ENCODE results near the gene TECPR1. TPM values are rescaled to one million over a fixed set of nuclear protein-coding genes. Genes with fewer than 3 reads are reported as not detected.

TECPR1 gene
- total RNA-seq, 1 donor from 2014 or later = 15.7 TPM

- ATAC-seq = no peak
These were observed 9.1 kb downstream of the TECPR1 start for GRCh38 chr7:98242934-98243333.

GRCh38 chr7:98242342-98242741 lies 9.7 kb downstream of the TECPR1 start:
- no peak for ATAC-seq

DNA sequence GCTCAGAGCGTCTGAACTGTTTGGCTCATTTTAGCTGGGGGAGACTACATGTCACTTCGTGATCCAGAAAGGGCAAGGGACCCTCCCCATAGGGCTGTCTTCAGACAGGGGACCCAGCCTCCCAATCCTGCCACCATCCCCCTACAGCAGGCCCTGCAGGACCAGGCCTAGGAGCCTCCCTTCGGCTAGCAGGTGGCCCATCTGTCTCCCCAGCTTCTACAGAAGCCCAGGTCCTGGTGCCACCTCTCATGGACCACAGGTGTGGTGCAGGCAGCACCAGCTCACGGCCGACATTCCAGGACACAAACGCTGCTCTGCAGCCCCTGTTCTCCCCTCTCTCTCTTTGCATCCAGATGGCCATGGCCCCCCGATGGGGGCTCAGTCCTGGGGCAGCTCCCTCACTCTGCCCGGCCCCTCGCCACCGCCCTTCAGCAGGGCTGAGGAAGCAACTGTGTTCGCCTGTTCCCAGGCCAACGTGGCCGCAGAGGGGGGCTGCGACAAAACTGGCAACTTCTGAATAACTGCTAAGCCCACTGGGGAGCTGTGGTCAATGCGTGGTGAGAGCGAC lies 10.3 kb downstream of the TECPR1 start:
- ATAC-seq = no peak

- peak; percentile 15 for ATAC-seq
These were observed 10.9 kb downstream of the TECPR1 start for GRCh38 chr7:98240961-98241673.

GRCh38 chr7:98238976-98239375 lies 13.1 kb downstream of the TECPR1 start:
- ATAC-seq = no peak

DNA sequence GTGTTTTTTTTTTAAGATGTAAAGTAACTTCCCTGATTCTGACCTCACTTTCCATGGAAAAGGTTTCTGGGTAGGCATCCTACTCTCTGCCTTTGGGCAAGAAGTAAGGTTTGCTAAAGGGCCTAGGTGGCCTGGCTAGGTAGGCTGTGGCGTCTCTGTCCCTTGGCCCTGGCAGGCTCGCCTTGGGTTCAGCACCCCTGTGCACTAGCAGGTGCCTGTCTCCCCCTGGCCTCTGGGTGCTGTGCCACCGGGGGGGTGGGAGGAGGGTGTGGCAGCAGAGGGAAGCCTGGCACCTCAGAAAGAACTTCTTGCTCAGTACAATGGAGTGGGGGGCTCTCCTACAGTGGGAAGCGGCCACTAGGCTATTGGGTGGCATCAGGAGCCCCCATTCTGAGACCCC lies 14.0 kb downstream of the TECPR1 start:
- no peak for ATAC-seq

- no peak for ATAC-seq
These were observed 15.5 kb downstream of the TECPR1 start for GRCh38 chr7:98236355-98237185.

GRCh38 chr7:98235901-98236300 lies 16.1 kb downstream of the TECPR1 start:
- peak; percentile 17 for ATAC-seq

DNA sequence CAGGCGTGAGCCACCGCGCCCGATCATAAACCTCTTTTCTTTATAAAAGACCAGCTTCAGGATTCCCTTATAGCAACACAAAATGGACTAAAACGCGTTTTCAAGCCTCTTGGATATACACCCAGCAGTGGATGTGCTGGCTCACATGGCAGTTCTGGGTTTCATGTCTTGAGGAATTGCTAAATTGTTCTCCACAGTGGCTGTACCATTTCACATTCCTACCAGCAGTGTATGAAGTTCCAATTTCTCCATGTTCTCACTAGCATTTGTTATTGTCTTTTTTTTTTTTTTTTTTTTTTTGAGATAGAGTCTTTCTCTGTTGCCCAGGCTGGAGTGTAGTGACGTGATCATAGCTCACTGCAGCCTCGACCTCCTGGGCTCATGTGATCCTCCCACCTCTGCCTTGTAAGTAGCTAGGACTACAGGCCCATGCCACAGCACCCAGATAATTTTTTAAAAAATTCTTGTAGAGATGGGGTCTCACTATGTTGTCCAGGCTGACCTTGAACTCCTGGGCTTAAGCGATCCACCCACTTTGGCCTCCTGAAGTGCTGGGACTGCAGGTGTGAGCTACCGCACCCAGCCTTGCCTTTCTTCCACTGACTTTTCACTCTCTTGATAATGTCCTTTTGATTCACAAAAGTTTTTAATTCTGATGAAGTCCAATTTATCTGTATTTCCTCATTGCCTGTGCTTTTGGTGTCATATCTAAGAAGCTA lies 17.4 kb downstream of the TECPR1 start:
- no peak for ATAC-seq

- ATAC-seq = no peak
These were observed 18.6 kb downstream of the TECPR1 start for GRCh38 chr7:98233219-98234070.

- ATAC-seq = no peak
These were observed 19.2 kb downstream of the TECPR1 start for GRCh38 chr7:98232799-98233198.

DNA sequence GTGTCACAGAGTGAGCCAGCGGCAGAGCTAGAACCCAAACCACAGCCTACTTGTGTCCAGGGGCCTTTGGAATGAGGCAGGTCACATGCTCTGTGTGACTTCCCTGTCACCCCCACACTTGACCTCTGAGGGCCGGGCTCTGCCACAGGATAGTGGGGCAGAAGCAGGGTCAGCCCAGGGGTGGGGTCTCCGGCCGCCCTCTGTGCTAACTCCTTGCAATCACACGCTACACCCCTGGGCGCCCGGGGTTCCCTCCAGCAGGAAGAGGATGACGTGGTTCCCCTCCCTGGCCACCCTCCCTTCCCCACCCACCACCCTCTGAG lies 19.8 kb downstream of the TECPR1 start:
- no peak for ATAC-seq

GRCh38 chr7:98231493-98232262 lies 20.4 kb downstream of the TECPR1 start:
- ATAC-seq = no peak

- ATAC-seq = no peak
These were observed 21.1 kb downstream of the TECPR1 start for GRCh38 chr7:98230746-98231471.

DNA sequence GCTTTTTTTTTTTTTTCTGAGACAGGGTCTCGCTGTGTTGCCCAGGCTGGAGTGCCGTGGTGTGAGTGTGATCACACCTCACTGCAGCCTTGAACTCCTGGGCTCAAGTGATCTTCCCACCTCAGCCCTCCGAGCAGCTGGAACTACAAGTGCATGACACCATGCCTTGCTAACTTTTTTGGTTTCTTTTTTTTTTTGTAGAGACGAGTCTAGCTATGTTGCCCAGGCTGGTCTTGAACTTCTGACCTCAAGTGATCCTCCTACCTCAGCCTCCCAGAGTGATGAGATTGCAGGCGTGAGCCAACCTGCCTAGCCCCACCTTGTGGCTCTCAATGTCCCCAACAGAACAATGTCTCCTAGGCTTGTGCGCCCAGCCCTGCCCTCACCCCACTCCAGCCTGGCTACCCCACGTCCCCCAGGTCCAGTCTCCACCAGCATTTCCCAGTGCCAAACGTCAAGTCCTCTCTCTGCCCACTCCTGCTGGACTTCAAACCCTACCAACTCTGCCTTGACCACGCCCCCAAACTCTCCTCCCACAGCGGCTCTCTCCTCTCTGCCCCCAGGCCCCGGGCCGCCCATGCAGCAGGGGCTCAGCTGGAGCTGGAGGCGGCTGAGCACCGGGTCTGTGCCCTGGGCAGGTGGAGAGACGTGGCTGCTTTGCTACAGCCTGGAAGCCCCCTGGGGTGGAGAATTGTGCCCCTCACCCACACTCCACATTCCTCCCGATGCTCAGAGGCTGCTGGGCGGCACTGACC lies 21.9 kb downstream of the TECPR1 start:
- ATAC-seq = no peak

- no peak for ATAC-seq
These were observed 22.6 kb downstream of the TECPR1 start for GRCh38 chr7:98229441-98229840.

DNA sequence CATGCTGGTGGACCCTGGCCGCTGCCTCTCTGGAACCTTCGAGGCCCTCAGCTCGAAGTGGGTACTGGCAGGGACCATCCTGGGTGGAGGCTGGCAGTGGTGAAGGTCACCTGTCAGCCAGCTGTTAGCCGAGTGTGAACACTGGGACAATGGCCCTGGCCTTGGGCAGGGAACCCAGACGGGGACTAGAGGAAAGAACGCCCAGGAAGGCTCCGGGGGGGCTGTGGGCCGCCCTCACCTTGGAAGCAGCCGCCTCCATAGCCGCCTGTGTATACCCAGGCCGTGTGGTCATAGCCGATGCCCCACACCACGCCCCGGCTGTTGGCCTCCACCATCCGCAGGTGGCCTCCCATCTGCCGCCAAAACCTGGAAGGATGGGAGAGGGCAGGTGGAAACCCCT lies 23.2 kb downstream of the TECPR1 start:
- ATAC-seq = no peak

GRCh38 chr7:98227939-98228338 lies 24.1 kb downstream of the TECPR1 start:
- no peak for ATAC-seq

DNA sequence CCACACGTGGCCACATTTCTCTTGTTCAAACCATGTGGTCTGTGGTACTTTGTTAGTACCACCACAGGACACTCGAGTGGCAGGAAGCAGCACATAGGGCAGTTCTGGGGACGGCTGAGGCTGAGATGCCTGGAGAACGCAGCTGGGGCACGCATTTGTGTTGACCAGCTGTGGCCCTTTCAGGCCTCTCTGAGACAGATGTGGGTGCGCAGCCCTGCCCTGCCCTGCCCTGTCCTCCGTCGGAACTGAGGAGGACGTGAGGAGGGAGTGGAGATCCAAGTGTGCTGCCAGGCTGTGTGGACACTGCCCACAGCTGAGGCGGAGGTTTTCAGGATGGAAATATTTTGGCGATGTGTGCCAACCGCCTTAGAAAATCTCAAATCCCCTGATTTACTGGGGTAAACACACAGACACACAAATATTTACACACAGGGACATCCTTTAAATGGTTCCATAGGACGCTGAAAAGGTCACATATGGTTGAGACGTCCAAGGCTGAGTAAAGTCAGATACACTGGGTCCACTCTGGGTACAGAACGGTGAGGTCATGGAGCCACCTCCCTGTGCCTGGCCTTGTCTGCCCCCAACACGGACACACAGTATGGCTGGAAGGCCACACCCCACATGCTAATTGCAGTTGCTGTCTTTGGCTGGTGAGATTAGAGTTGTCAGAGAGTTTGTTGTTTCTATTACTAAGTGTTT lies 26.0 kb downstream of the TECPR1 start:
- ATAC-seq = no peak

Measured in esophagus mucosa (tissue), 1 donor.